LNCaP clone FGC (cell line): ENCODE data around the gene MAN1C1.
A peak's percentile ranks its signal among the peaks of the same experiment; 100 is the strongest.

Source experiments
- DNase-seq: peaks from one replicate; pipeline ENCODE4 v3.0.0-alpha.2; 2011; ENCODE audit warnings: low read depth
- H3K4me3 ChIP-seq: 2 replicates; pipeline ENCODE4 v1.5.1; 2011; ENCODE audit warnings: mild to moderate bottlenecking, low read depth, low read length, control low read depth
- TF ChIP-seq, protein P1 (sequence below): IDR thresholded peaks from 2 replicates; pipeline ENCODE4 v1.5.1; 2012; ENCODE audit warnings: mild to moderate bottlenecking; ENCODE audit not compliant: control insufficient read depth, insufficient read depth; ENCODE audit errors: extremely low read depth

The MAN1C1 gene

DNA sequence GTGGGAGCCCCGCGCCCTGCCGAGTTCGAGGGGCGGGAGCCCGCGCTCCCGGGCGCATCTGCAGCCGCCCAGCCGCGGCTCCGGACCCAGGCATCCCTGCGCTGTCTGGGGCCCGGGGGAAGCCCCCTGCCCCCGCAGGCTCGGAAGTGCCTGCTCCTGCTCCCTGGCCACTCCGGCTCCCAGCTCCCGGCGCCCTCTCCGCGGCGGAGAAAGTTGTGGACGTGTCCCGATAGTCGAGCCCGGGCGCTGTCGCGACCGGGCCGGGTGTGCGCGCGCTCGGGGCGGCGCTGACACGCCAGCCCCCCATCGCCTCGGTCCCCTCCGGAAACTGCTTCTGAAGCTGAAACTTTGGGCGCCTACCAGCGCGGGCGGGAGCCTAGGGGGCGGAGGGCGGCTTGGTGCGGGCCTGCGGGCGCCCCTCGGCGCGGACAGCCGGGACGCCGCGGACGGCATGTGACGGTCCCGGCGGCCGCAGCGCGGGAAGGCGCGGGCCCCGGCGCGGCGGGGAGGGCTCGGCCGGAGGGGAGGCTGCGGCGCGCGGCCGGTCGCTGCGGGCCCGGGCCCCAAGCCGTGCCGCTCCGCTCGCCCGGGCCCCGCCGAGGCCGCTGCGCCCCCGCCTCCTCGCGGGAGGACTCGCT lies 515 bp downstream of the MAN1C1 start:
- TF ChIP-seq, protein P1, sequence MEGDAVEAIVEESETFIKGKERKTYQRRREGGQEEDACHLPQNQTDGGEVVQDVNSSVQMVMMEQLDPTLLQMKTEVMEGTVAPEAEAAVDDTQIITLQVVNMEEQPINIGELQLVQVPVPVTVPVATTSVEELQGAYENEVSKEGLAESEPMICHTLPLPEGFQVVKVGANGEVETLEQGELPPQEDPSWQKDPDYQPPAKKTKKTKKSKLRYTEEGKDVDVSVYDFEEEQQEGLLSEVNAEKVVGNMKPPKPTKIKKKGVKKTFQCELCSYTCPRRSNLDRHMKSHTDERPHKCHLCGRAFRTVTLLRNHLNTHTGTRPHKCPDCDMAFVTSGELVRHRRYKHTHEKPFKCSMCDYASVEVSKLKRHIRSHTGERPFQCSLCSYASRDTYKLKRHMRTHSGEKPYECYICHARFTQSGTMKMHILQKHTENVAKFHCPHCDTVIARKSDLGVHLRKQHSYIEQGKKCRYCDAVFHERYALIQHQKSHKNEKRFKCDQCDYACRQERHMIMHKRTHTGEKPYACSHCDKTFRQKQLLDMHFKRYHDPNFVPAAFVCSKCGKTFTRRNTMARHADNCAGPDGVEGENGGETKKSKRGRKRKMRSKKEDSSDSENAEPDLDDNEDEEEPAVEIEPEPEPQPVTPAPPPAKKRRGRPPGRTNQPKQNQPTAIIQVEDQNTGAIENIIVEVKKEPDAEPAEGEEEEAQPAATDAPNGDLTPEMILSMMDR = no peak
- peak overlapping the region; percentile 54 for H3K4me3 ChIP-seq
- no peak for DNase-seq

DNA sequence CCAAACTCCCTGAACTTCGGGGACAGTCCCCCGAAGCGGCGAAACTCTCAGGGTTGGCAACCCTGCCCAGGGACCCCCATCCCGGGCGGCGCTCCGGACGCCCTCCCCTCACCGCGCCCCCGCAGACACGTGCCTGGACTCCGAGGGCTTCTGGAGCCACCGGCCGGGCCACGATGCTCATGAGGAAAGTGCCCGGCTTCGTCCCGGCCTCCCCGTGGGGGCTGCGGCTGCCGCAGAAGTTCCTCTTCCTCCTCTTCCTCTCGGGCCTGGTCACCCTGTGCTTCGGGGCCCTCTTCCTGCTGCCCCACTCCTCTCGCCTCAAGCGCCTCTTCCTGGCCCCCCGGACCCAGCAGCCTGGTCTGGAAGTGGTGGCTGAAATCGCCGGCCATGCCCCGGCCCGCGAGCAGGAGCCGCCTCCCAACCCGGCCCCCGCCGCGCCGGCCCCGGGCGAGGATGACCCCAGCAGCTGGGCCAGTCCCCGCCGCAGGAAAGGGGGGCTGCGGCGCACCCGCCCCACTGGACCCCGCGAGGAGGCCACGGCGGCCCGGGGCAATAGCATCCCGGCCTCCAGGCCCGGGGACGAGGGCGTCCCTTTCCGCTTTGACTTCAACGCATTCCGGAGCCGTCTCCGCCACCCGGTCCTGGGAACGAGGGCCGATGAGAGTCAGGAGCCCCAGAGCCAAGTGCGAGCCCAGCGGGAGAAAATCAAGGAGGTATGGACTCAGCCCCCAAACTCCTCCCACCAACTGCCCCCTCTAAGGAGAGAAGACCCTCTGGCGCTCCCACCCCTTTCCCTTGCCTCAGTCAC lies 1.2 kb downstream of the MAN1C1 start:
- TF ChIP-seq, protein P1 = no peak
- peak overlapping the region; percentile 21; the same call in 1 of the 2 replicates for H3K4me3 ChIP-seq
- no peak for DNase-seq

DNA sequence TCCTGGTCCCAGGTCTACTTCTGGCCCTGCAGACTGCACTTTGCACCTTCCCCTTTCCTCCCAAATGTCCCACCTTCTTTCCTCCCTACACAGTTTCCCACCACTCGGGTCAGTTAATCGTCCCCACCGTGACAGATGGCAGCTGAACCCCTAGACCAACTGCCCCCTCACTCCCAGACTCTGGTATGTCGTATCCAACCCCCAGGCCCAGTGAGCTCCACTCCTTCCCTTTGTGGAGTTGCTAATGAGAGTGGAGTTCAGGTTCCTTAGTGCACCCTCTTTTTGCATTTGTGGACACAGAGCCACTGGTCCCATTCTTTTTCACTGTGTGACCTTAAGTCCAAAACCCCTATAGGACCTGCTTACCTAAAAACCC lies 1.8 kb downstream of the MAN1C1 start:
- H3K4me3 ChIP-seq = no peak overlapping the region
- TF ChIP-seq, protein P1 = no peak
- DNase-seq = no peak

DNA sequence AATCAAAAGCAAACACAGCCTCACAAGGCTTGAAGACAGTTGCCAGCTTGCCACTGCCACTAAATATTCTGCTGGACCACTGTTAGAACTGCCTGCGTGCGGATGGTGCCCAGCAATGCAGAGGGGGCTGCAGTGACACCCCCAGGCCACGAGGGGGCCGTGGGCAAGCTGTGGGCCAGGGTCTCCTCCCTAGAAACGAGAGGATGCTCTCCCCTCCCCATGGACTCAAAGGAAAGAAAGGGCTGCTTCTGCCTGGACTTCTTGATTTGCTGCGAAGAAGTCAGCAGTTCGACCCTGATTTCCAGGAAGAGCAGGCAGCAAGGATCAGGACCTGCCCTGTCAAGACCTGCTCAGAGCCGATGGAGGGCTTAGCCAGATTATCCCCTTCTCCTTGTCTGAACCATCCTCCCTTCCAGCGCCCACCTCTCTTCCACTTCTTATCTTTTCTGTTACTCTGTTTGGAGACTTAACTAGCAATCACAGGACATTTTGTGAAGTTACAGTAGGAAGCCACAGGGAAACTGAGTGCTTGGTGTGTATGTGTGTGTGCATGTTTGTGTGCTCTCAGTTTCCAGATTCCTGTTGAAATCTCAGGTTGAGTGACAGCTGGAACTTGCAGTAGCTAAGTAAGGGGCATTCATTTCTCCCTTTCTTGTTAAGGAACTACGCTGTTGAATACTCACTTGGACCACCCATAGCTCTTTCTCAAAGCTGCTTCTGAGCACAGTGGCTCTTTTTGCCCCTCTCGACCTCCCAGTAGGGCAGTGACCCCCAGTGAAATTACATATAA lies 2.7 kb downstream of the MAN1C1 start:
- H3K4me3 ChIP-seq = no peak overlapping the region
- TF ChIP-seq, protein P1 = peak; percentile 37
- no peak for DNase-seq

DNA sequence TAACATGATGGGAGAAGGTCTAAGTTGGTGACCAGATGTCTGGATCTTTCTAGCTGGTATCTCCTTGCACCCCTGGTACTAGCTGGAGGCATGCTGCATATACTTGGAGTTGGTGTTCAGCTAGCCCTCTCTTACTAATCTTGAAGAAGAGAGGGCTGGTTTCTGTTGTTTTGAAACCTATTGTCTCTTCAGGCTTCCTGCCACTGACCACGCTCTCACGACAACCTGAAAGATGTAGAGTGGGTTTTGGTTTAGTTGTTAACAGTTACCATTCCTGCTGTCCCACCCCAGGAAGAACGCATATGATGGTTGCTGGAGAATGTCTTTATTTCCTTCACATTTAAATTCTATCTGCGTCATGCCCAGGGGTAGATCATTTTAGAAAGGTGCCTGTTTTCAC lies 3.6 kb downstream of the MAN1C1 start:
- TF ChIP-seq, protein P1 = no peak
- no peak overlapping the region for H3K4me3 ChIP-seq
- DNase-seq = no peak

DNA sequence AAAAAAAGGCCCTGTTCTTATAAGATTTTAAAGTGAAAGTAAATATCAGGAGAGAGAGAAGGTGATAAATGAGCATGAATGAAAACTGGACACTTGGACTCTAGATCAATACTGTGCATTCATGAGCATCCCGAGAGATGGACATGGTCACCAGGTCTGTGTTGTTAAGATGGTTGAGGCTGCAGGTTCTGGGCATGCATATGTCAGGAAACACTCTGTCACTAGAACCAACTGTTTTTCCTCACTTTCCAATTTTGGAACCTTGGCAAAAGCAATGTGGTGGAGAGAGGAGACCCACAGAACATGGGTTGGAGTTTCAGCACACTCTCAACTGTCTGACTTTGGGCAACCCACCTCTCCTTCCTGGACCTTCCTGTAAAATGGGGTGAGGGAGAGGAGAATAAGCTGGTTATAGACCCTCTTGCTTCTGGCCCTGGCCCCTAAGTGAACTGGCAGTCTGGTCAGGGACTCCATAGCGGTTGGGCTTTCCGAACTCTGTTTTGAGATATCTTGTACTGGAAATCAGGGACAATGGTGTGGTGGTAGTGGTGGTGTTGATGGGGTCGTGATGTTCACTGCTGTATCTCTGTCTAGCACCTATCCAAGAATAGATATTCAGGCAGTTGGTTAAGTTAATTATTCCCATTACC lies 4.2 kb downstream of the MAN1C1 start:
- H3K4me3 ChIP-seq = no peak overlapping the region
- TF ChIP-seq, protein P1 = no peak

More for the DNA sequence above, 4.2 kb downstream of the MAN1C1 start:
- no peak for DNase-seq
